HCT116 (cell line): ENCODE data around the gene DEFB110. TPM values are rescaled to one million over a fixed set of nuclear protein-coding genes. Genes with fewer than 3 reads are reported as not detected.

Source experiments
- ATAC-seq: fragments of 200-7000 bp; cut with Tn5 transposase; 2 replicates; pipeline ENCODE4 v1.9.1; 2020; ENCODE audit warnings: mild to moderate bottlenecking, moderate library complexity
- BruUV-seq: library from RNA; stranded (reverse); fragments of 400-500 nt; replicated peaks from 2 replicates; lab custom pipeline; 2021; lab: Mats Ljungman, UMichigan
- CTCF ChIA-PET: fragments of 300-600 bp; sonication (Branson Sonifier 250); formaldehyde crosslinking; loops from one replicate; lab custom pipeline; 2021; ENCODE audit warnings: antibody characterized with exemption; lab: Charles Lee
- POLR2A ChIA-PET: fragments of 300-600, 350-600 bp; sonication (Branson Sonifier 250); formaldehyde crosslinking; loops from one replicate; lab custom pipeline; 2021; ENCODE audit warnings: antibody characterized with exemption; lab: Charles Lee
- RAD21 ChIA-PET, 2 experiments: fragments of 300-600 bp; sonication (Branson Sonifier 250); formaldehyde crosslinking; loops; one replicate each; lab custom pipeline; 2023; ENCODE audit warnings: low total read pairs in 2 of 2; ENCODE audit not compliant: uncharacterized antibody in 2 of 2, unreplicated experiment in 2 of 2, low non-redundant PET in 1 of 2; lab: Charles Lee
- DNase-seq: peaks from one replicate; pipeline ENCODE4 v3.0.0-alpha.2; 2010; ENCODE audit warnings: low read depth, low spot score
- H2AFZ ChIP-seq: fragments of 200-600 bp; shearing (Covaris generic), sonication (generic); 2 replicates; pipeline ENCODE4 v1.6.1; 2017; ENCODE audit warnings: low read depth, mixed run types, mixed read lengths, antibody characterized with exemption, low read length; ENCODE audit not compliant: poor library complexity, severe bottlenecking
- H3K27ac ChIP-seq: 2 replicates; pipeline ENCODE4 v1.5.1; 2012; ENCODE audit warnings: low read depth, low read length
- H3K27me3 ChIP-seq: fragments of 200-600 bp; sonication (generic); 2 replicates; pipeline ENCODE4 v1.6.1; 2016; ENCODE audit warnings: mixed run types, low read length, mixed read lengths; ENCODE audit not compliant: insufficient read depth
- H3K36me3 ChIP-seq, 2 experiments: fragments of 200-500 bp in 1 of 2; fragments of 200-600 bp in 1 of 2; sonication (Bioruptor generic) in 1 of 2; sonication (generic) in 1 of 2; 2 replicates each; pipeline versions ENCODE4 v1.5.1 to v1.6.1; 2014 to 2016; ENCODE audit warnings: low read length in 2 of 2, inconsistent platforms in 1 of 2, mixed read lengths in 1 of 2, mixed run types in 1 of 2; ENCODE audit not compliant: insufficient read depth in 2 of 2, control insufficient read depth in 1 of 2
- H3K4me1 ChIP-seq, 2 experiments: fragments of 200-600 bp in 1 of 2; sonication (generic) in 1 of 2; 2 replicates each; pipeline versions ENCODE4 v1.5.1 to v1.6.1; 2012 to 2017; ENCODE audit warnings: low read length in 2 of 2, inconsistent platforms in 1 of 2, mild to moderate bottlenecking in 1 of 2, mixed read lengths in 1 of 2, mixed run types in 1 of 2, moderate library complexity in 1 of 2; ENCODE audit not compliant: insufficient read depth in 2 of 2, control insufficient read depth in 1 of 2
- H3K4me2 ChIP-seq: fragments of 200-600 bp; sonication (generic); 2 replicates; pipeline ENCODE4 v1.6.1; 2017; ENCODE audit warnings: mixed run types, low read length, mixed read lengths
- H3K4me3 ChIP-seq, 2 experiments: fragments of 200-600 bp in 1 of 2; sonication (generic) in 1 of 2; replicated peaks in 1 of 2; 2 replicates each; pipeline ENCODE4 v1.5.1; 2011 to 2016; ENCODE audit warnings: low read length in 2 of 2, control low read depth in 1 of 2, low read depth in 1 of 2, mild to moderate bottlenecking in 1 of 2, mixed read lengths in 1 of 2, mixed run types in 1 of 2
- H3K79me2 ChIP-seq: fragments of 200-600 bp; sonication (generic); 2 replicates; pipeline ENCODE4 v1.6.1; 2017; ENCODE audit warnings: mild to moderate bottlenecking, mixed run types, low read length, moderate library complexity, mixed read lengths; ENCODE audit not compliant: insufficient read depth
- H3K9ac ChIP-seq: fragments of 200-600 bp; sonication (generic); 2 replicates; pipeline ENCODE4 v1.6.1; 2016; ENCODE audit warnings: low read length, mixed read lengths
- H3K9me2 ChIP-seq: fragments of 200-600 bp; sonication (generic), shearing (Covaris generic); 2 replicates; pipeline ENCODE4 v1.6.1; 2017; ENCODE audit warnings: mixed run types, mild to moderate bottlenecking, moderate library complexity; ENCODE audit not compliant: insufficient read depth
- H3K9me3 ChIP-seq, 2 experiments: fragments of 200-500 bp in 1 of 2; fragments of 200-600 bp in 1 of 2; sonication (Bioruptor generic) in 1 of 2; sonication (generic) in 1 of 2; 2 replicates each; pipeline ENCODE4 v1.6.1; 2014 to 2017; ENCODE audit warnings: low read length in 2 of 2, mixed read lengths in 2 of 2, inconsistent platforms in 1 of 2, low read depth in 1 of 2, mild to moderate bottlenecking in 1 of 2, mixed run types in 1 of 2, moderate library complexity in 1 of 2; ENCODE audit not compliant: control insufficient read depth in 1 of 2, insufficient read depth in 1 of 2
- H4K20me1 ChIP-seq: fragments of 200-600 bp; sonication (generic), shearing (Covaris generic); 2 replicates; pipeline ENCODE4 v1.6.1; 2017; ENCODE audit warnings: mixed run types, mild to moderate bottlenecking, moderate library complexity; ENCODE audit not compliant: insufficient read depth
- CEBPB ChIP-seq: IDR thresholded peaks from 2 replicates; pipeline ENCODE4 v1.6.1; 2012; ENCODE audit warnings: low read depth
- CTCF ChIP-seq, 3 experiments: fragments of 200-600 bp in 1 of 3; sonication (generic) in 1 of 3; IDR thresholded peaks in 2 of 3; conservative IDR thresholded peaks in 1 of 3; 2 replicates each; pipeline ENCODE4 v1.5.1; 2012 to 2017; ENCODE audit warnings: low read depth in 2 of 3, low read length in 2 of 3, antibody characterized with exemption in 1 of 3, borderline replicate concordance in 1 of 3, control low read depth in 1 of 3, mild to moderate bottlenecking in 1 of 3, mixed read lengths in 1 of 3, mixed run types in 1 of 3, moderate library complexity in 1 of 3; ENCODE audit not compliant: insufficient read depth in 1 of 3
- EZH2 ChIP-seq: fragments of 200-600 bp; sonication (generic); IDR thresholded peaks from 2 replicates; pipeline ENCODE4 v1.6.1; 2017; ENCODE audit warnings: antibody characterized with exemption, mixed run types
- EZH2phosphoT487 ChIP-seq: fragments of 200-600 bp; IDR thresholded peaks from 2 replicates; pipeline ENCODE4 v1.6.1; 2018; ENCODE audit warnings: antibody characterized with exemption, borderline replicate concordance
- FOSL1 ChIP-seq: IDR thresholded peaks from 2 replicates; pipeline ENCODE4 v1.6.1; 2012; ENCODE audit warnings: low read depth
- JUND ChIP-seq: IDR thresholded peaks from 2 replicates; pipeline ENCODE4 v1.6.1; 2012
- MAX ChIP-seq: IDR thresholded peaks from 2 replicates; pipeline ENCODE4 v1.6.1; 2012
- POLR2A ChIP-seq: IDR thresholded peaks from 2 replicates; pipeline ENCODE4 v1.7.0; 2011; ENCODE audit warnings: borderline replicate concordance; ENCODE audit not compliant: insufficient read depth, insufficient read length; ENCODE audit errors: extremely low read depth
- POLR2AphosphoS5 ChIP-seq: IDR thresholded peaks from 2 replicates; pipeline ENCODE4 v1.6.1; 2011; ENCODE audit warnings: mild to moderate bottlenecking, low read depth, low read length, moderate library complexity
- SIN3A ChIP-seq: IDR thresholded peaks from 2 replicates; pipeline ENCODE4 v1.6.1; 2012; ENCODE audit warnings: low read depth
- SP1 ChIP-seq: IDR thresholded peaks from 2 replicates; pipeline ENCODE4 v1.6.1; 2012; ENCODE audit warnings: low read depth
- YY1 ChIP-seq: IDR thresholded peaks from 2 replicates; pipeline ENCODE4 v1.6.1; 2011; ENCODE audit warnings: low read length, low read depth, moderate library complexity, mild to moderate bottlenecking; ENCODE audit not compliant: insufficient replicate concordance; ENCODE audit errors: extremely low read depth
- ZFX ChIP-seq: fragments of 450-650 bp; IDR thresholded peaks from 2 replicates; pipeline ENCODE4 v1.6.1; 2017
- ZNF274 ChIP-seq: fragments of 200-500 bp; sonication (Bioruptor generic); IDR thresholded peaks from 2 replicates; pipeline ENCODE4 v1.6.1; 2014; ENCODE audit warnings: mild to moderate bottlenecking, low read depth, low read length, inconsistent platforms
- intact Hi-C: fragments of 100-400 bp; cut with micrococcal nuclease; formaldehyde crosslinking; loops from 2 replicates; pipeline ENCODE4 v1.10.0; 2022
- total RNA-seq: library from RNA; stranded (reverse); gene quantifications from one replicate; pipeline ENCODE4 v1.2.1, GENCODE V29; 2021; ENCODE audit not compliant: unreplicated experiment

The DEFB110 gene
- total RNA-seq, 1 experiment from 2014 or later = not detected

- H3K27ac ChIP-seq = no peak overlapping the region
- BruUV-seq = no TSS peak
- no peaks in the 10 kb centered on the region for H3K9me3 ChIP-seq
- peak overlapping the region; percentile 53 for H3K4me2 ChIP-seq
- H4K20me1 ChIP-seq = no peaks in the 10 kb centered on the region
- no peaks in the 10 kb centered on the region for H3K79me2 ChIP-seq
- no peaks in the 10 kb centered on the region for H3K36me3 ChIP-seq
- peak overlapping the region; percentile 81 for H2AFZ ChIP-seq
- POLR2A ChIA-PET = interaction anchor here (1.4 kb wide), 1 partner anchor 12 kb away, joined by 3 read pairs; no protein-coding TSS in a partner anchor
- DNase-seq = no peak
- CTCF ChIA-PET = interaction anchor here (0.8 to 2.0 kb wide), 5 partner anchors 10 to 498 kb away, joined by 3 to 11 read pairs (median 4); no protein-coding TSS in a partner anchor
- RAD21 ChIA-PET = no interaction called here
- H3K9ac ChIP-seq = no peak overlapping the region
- intact Hi-C loops = no loop called here
- TF ChIP-seq EZH2phosphoT487 (no peak), POLR2A (no peak)
- TF ChIP-seq, all 23 proteins: peak for 0
- Histone ChIP-seq H3K4me3 (no peak overlapping the region), H3K4me1 (peaks cover 0 to 5% of the 10 kb centered on the region in 2 experiments; a peak in 1 of 4 replicates), H3K27me3 (no peaks in the 10 kb centered on the region), H3K9me2 (no peaks in the 10 kb centered on the region)
- no peak for ATAC-seq
Observed at GRCh38 chr6:50030350-50030749, 8.6 kb upstream of the DEFB110 start.

- Histone ChIP-seq H3K27me3 (no peaks in the 10 kb centered on the region), H3K4me1 (no peaks in the 10 kb centered on the region), H4K20me1 (no peaks in the 10 kb centered on the region), H3K27ac (no peak overlapping the region), H3K9me3 (no peaks in the 10 kb centered on the region), H3K9ac (no peak overlapping the region)
- ATAC-seq = no peak
- no peak for TF ChIP-seq CEBPB
- TF ChIP-seq JUND = no peak
- TF ChIP-seq SIN3A = no peak
- no peak for TF ChIP-seq ZNF274
- TF ChIP-seq MAX = no peak
- no peak for TF ChIP-seq EZH2
- TF ChIP-seq POLR2AphosphoS5 = no peak
- no peak for TF ChIP-seq CTCF (IDR thresholded peaks at IDR 0.05 in 2 of 3, conservative IDR thresholded peaks at IDR 0.05 in 1 of 3; ENCODE audit: borderline replicate concordance in 1 of 3, insufficient read depth in 1 of 3, low read depth in 2 of 3, low read length in 2 of 3)
- no peak for TF ChIP-seq SP1
- no peak for TF ChIP-seq FOSL1
- TF ChIP-seq ZFX = no peak
- no peak for TF ChIP-seq YY1
- TF ChIP-seq POLR2A = no peak
- TF ChIP-seq, all 23 proteins: peak for 0
- no peaks in the 10 kb centered on the region for H3K79me2 ChIP-seq
- no TSS peak for BruUV-seq
- POLR2A ChIA-PET = no interaction called here
- no peak for DNase-seq
- no peaks in the 10 kb centered on the region for H3K36me3 ChIP-seq
- no peaks in the 10 kb centered on the region for H3K9me2 ChIP-seq
- RAD21 ChIA-PET = no interaction called here
- H3K4me2 ChIP-seq = no peak overlapping the region
- intact Hi-C loops = no loop called here
- no peak overlapping the region for H3K4me3 ChIP-seq
- CTCF ChIA-PET = no interaction called here
- no peak overlapping the region for H2AFZ ChIP-seq
Observed at GRCh38 chr6:50025258-50025657, 3.5 kb upstream of the DEFB110 start.
